ENCODE data around the gene AGBL3.

DNA sequence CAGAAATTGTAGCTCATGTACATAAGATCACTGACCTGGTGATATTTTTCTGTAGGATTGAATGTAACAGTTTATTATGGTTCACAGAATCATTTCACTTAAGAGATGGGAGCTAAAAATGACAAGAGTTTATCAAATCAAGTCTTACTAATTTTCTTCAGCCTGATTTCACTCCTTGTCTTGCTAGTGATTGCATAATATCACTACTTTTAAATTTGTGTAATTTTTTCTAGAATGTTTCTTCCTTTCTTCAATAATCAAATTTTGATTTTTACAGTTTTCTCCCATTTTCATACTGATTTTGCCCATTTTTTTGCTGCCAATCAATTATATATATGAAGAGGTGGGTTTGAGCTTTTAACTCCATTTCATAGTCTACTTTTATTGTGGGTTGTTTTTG, 92.8 kb downstream of the AGBL3 start:
- 0 out of 4 replicates have a peak, but pooled peaks of 1 of the 2 experiments have one; percentile 6 for TF ChIP-seq CEBPB (IDR thresholded peaks at IDR 0.05)
- TF ChIP-seq EP300 (IDR thresholded peaks at IDR 0.05), result no peak
- TF ChIP-seq POLR2A (IDR thresholded peaks at IDR 0.05; ENCODE audit: low read length), result no peak
- TF ChIP-seq, protein P1, sequence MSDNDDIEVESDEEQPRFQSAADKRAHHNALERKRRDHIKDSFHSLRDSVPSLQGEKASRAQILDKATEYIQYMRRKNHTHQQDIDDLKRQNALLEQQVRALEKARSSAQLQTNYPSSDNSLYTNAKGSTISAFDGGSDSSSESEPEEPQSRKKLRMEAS (IDR thresholded peaks at IDR 0.05), result no peak
- no peak for TF ChIP-seq MYC (IDR thresholded peaks at IDR 0.05; ENCODE audit: borderline replicate concordance, low read length)
- TF ChIP-seq MAZ (IDR thresholded peaks at IDR 0.05; ENCODE audit: borderline replicate concordance, low read depth, low read length), result no peak
- no peak for TF ChIP-seq EHMT2 (IDR thresholded peaks at IDR 0.05; ENCODE audit: low read depth)
- TF ChIP-seq, protein P2, sequence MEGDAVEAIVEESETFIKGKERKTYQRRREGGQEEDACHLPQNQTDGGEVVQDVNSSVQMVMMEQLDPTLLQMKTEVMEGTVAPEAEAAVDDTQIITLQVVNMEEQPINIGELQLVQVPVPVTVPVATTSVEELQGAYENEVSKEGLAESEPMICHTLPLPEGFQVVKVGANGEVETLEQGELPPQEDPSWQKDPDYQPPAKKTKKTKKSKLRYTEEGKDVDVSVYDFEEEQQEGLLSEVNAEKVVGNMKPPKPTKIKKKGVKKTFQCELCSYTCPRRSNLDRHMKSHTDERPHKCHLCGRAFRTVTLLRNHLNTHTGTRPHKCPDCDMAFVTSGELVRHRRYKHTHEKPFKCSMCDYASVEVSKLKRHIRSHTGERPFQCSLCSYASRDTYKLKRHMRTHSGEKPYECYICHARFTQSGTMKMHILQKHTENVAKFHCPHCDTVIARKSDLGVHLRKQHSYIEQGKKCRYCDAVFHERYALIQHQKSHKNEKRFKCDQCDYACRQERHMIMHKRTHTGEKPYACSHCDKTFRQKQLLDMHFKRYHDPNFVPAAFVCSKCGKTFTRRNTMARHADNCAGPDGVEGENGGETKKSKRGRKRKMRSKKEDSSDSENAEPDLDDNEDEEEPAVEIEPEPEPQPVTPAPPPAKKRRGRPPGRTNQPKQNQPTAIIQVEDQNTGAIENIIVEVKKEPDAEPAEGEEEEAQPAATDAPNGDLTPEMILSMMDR (IDR thresholded peaks at IDR 0.05), result no peak
- no peak for TF ChIP-seq MAFK (IDR thresholded peaks at IDR 0.05; ENCODE audit: partially characterized antibody)
- TF ChIP-seq ZNF302 (CRISPR knock-in tag; IDR thresholded peaks at IDR 0.05), result no peak
- no peak for TF ChIP-seq RAD21 (conservative IDR thresholded peaks at IDR 0.05 in 1 of 2, IDR thresholded peaks at IDR 0.05 in 1 of 2)
- TF ChIP-seq SMC3 (IDR thresholded peaks at IDR 0.05), result no peak
- no peak for TF ChIP-seq JUN (IDR thresholded peaks at IDR 0.05)
- TF ChIP-seq, protein P3, sequence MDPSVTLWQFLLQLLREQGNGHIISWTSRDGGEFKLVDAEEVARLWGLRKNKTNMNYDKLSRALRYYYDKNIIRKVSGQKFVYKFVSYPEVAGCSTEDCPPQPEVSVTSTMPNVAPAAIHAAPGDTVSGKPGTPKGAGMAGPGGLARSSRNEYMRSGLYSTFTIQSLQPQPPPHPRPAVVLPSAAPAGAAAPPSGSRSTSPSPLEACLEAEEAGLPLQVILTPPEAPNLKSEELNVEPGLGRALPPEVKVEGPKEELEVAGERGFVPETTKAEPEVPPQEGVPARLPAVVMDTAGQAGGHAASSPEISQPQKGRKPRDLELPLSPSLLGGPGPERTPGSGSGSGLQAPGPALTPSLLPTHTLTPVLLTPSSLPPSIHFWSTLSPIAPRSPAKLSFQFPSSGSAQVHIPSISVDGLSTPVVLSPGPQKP (IDR thresholded peaks at IDR 0.05; ENCODE audit: low read depth, low read length), result no peak
